ENCODE results near the gene ASXL2.

DNA sequence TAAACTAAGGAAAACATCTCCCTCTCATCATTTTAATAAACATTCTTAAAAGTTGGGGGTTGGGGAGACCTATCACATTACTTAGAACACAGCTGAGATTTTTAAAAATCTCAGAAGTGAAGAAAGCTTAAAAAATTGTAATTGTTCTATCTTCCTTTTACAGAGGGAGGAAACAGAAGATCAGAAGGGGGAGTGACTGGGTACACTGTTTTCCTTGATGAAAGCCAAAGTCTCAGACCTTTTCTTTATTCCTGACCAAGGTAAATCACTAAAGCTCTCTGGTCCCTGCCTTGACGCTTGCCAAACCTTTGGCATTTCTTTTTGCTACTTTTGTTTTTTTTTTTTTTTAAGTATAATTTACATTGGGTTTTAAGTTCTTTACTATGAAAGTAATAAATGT is 119.9 kb downstream of the ASXL2 start:
- TF ChIP-seq EP300 (IDR thresholded peaks at IDR 0.05; ENCODE audit: borderline replicate concordance), result no peak
- TF ChIP-seq, protein P1, sequence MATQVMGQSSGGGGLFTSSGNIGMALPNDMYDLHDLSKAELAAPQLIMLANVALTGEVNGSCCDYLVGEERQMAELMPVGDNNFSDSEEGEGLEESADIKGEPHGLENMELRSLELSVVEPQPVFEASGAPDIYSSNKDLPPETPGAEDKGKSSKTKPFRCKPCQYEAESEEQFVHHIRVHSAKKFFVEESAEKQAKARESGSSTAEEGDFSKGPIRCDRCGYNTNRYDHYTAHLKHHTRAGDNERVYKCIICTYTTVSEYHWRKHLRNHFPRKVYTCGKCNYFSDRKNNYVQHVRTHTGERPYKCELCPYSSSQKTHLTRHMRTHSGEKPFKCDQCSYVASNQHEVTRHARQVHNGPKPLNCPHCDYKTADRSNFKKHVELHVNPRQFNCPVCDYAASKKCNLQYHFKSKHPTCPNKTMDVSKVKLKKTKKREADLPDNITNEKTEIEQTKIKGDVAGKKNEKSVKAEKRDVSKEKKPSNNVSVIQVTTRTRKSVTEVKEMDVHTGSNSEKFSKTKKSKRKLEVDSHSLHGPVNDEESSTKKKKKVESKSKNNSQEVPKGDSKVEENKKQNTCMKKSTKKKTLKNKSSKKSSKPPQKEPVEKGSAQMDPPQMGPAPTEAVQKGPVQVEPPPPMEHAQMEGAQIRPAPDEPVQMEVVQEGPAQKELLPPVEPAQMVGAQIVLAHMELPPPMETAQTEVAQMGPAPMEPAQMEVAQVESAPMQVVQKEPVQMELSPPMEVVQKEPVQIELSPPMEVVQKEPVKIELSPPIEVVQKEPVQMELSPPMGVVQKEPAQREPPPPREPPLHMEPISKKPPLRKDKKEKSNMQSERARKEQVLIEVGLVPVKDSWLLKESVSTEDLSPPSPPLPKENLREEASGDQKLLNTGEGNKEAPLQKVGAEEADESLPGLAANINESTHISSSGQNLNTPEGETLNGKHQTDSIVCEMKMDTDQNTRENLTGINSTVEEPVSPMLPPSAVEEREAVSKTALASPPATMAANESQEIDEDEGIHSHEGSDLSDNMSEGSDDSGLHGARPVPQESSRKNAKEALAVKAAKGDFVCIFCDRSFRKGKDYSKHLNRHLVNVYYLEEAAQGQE (IDR thresholded peaks at IDR 0.05; ENCODE audit: low read depth), result no peak
- TF ChIP-seq FOXM1 (IDR thresholded peaks at IDR 0.05; ENCODE audit: borderline replicate concordance, low read depth), result no peak
- no peak for TF ChIP-seq RAD21 (IDR thresholded peaks at IDR 0.05; ENCODE audit: low read depth)
- TF ChIP-seq CREB1 (IDR thresholded peaks at IDR 0.05; ENCODE audit: low read depth), result no peak
- TF ChIP-seq, protein P2, sequence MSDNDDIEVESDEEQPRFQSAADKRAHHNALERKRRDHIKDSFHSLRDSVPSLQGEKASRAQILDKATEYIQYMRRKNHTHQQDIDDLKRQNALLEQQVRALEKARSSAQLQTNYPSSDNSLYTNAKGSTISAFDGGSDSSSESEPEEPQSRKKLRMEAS (IDR thresholded peaks at IDR 0.05), result no peak
- no peak for TF ChIP-seq ZBTB7A (IDR thresholded peaks at IDR 0.05; ENCODE audit: low read depth)
- TF ChIP-seq CEBPB (IDR thresholded peaks at IDR 0.05), result no peak
- TF ChIP-seq, protein P3, sequence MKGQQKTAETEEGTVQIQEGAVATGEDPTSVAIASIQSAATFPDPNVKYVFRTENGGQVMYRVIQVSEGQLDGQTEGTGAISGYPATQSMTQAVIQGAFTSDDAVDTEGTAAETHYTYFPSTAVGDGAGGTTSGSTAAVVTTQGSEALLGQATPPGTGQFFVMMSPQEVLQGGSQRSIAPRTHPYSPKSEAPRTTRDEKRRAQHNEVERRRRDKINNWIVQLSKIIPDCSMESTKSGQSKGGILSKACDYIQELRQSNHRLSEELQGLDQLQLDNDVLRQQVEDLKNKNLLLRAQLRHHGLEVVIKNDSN (IDR thresholded peaks at IDR 0.05), result no peak
- no peak for TF ChIP-seq EGR1 (IDR thresholded peaks at IDR 0.05)
- TF ChIP-seq NFIC (IDR thresholded peaks at IDR 0.05), result no peak
- TF ChIP-seq TAF1 (IDR thresholded peaks at IDR 0.05; ENCODE audit: low read depth), result no peak
- no peak for TF ChIP-seq YY1 (IDR thresholded peaks at IDR 0.05; ENCODE audit: low read depth)
- no peak for TF ChIP-seq TEAD4 (IDR thresholded peaks at IDR 0.05)
